GM21529 (cell line): ENCODE results near the gene PANX2.

Experiments
- ATAC-seq: cut with Tn5 transposase; IDR thresholded peaks from one replicate; pipeline ENCODE4 v1.9.1; 2021; ENCODE audit not compliant: unreplicated experiment

The PANX2 gene

GRCh38 chr22:50226063-50226874 is 55.7 kb downstream of the PANX2 start:
- no peak for ATAC-seq

- no peak for ATAC-seq
Measured at GRCh38 chr22:50226875-50227165, 56.3 kb downstream of the PANX2 start.

- no peak for ATAC-seq
Measured at GRCh38 chr22:50227579-50228215, 57.2 kb downstream of the PANX2 start.

GRCh38 chr22:50228366-50228765 is 57.8 kb downstream of the PANX2 start:
- no peak for ATAC-seq

GRCh38 chr22:50229370-50229769 is 58.8 kb downstream of the PANX2 start:
- no peak for ATAC-seq
